A673 (cell line): Measurements from ENCODE around the gene MGAT3. TPM values are rescaled to one million over a fixed set of nuclear protein-coding genes. Genes with fewer than 3 reads are reported as not detected.

Experiments used
- BruUV-seq: library from RNA; stranded (reverse); fragments of 400-500 nt; replicated peaks from 2 replicates; lab custom pipeline; 2021; lab: Mats Ljungman, UMichigan
- CTCF ChIA-PET: fragments of 300-600 bp; sonication (Branson Sonifier 250); formaldehyde crosslinking; loops from one replicate; lab custom pipeline; 2022; ENCODE audit warnings: antibody characterized with exemption; lab: Charles Lee
- POLR2A ChIA-PET: fragments of 300-600 bp; sonication (Branson Sonifier 250); formaldehyde crosslinking; loops from one replicate; lab custom pipeline; 2022; ENCODE audit warnings: antibody characterized with exemption; ENCODE audit not compliant: low non-redundant PET; lab: Charles Lee
- DNase-seq: peaks from one replicate; pipeline ENCODE4 v3.0.0-alpha.2; 2015; ENCODE audit warnings: low spot score
- H3K27ac ChIP-seq: fragments of 200-600 bp; sonication (generic); 2 replicates; pipeline ENCODE4 v1.5.1; 2016; ENCODE audit warnings: mixed run types, low read depth, mild to moderate bottlenecking, mixed read lengths, antibody characterized with exemption, low read length; ENCODE audit not compliant: poor library complexity, severe bottlenecking
- H3K27me3 ChIP-seq: fragments of 200-600 bp; sonication (generic); replicated peaks from 2 replicates; pipeline ENCODE4 v1.6.1; 2017; ENCODE audit warnings: mixed run types, low read depth, mild to moderate bottlenecking, mixed read lengths, antibody characterized with exemption, low read length; ENCODE audit not compliant: insufficient read depth, poor library complexity
- H3K36me3 ChIP-seq: fragments of 200-600 bp; sonication (generic); 2 replicates; pipeline ENCODE4 v1.6.1; 2016; ENCODE audit warnings: mixed run types, mild to moderate bottlenecking, mixed read lengths, antibody characterized with exemption, low read length; ENCODE audit not compliant: insufficient read depth, poor library complexity, severe bottlenecking
- H3K4me1 ChIP-seq: fragments of 200-600 bp; sonication (generic); 2 replicates; pipeline ENCODE4 v1.6.1; 2017; ENCODE audit warnings: mixed run types, mild to moderate bottlenecking, mixed read lengths, antibody characterized with exemption, low read length; ENCODE audit not compliant: insufficient read depth, poor library complexity, severe bottlenecking
- H3K4me3 ChIP-seq: fragments of 200-600 bp; sonication (generic); 2 replicates; pipeline ENCODE4 v1.5.1; 2016; ENCODE audit warnings: low read depth, mixed run types, mild to moderate bottlenecking, mixed read lengths, low read length; ENCODE audit not compliant: poor library complexity, severe bottlenecking
- H3K9me3 ChIP-seq: fragments of 200-600 bp; sonication (generic); 2 replicates; pipeline ENCODE4 v1.6.1; 2016; ENCODE audit warnings: mixed run types, low read depth, mild to moderate bottlenecking, mixed read lengths, antibody characterized with exemption, low read length; ENCODE audit not compliant: poor library complexity, severe bottlenecking
- CTCF ChIP-seq: fragments of 300-800, 200-600 bp; sonication (generic); conservative IDR thresholded peaks from 2 replicates; pipeline ENCODE4 v1.5.1; 2017; ENCODE audit warnings: low read depth, mild to moderate bottlenecking, antibody characterized with exemption, low read length, moderate library complexity, mixed read lengths
- EZH2 ChIP-seq: fragments of 200-600 bp; sonication (generic); IDR thresholded peaks from 2 replicates; pipeline ENCODE4 v1.6.1; 2017; ENCODE audit warnings: borderline replicate concordance, low read depth, mild to moderate bottlenecking, mixed read lengths, antibody characterized with exemption, low read length; ENCODE audit not compliant: poor library complexity, severe bottlenecking
- intact Hi-C: fragments of 100-400 bp; cut with micrococcal nuclease; formaldehyde crosslinking; loops from one replicate; pipeline ENCODE4 v1.10.0; 2022; ENCODE audit not compliant: unreplicated experiment
- total RNA-seq: library from RNA; stranded (reverse); gene quantifications from 2 replicates; pipeline ENCODE4 v1.2.3, GENCODE V29; 2021

MGAT3 gene
- total RNA-seq, 1 experiment from 2014 or later: 2.7 TPM

- BruUV-seq: no TSS peak
- H3K4me1 ChIP-seq: no peaks in the 10 kb centered on the region
- intact Hi-C loops: no loop called here
- TF ChIP-seq CTCF: no peak
- TF ChIP-seq EZH2: no peak
- H3K27ac ChIP-seq: no peak overlapping the region
- no peak for DNase-seq
- no peak overlapping the region for H3K4me3 ChIP-seq
- peaks cover 85% of the 10 kb centered on the region for H3K36me3 ChIP-seq
- POLR2A ChIA-PET: interaction anchor here (0.6 kb wide), 1 partner anchor 18 kb away, joined by 4 read pairs; no protein-coding TSS in a partner anchor
- H3K27me3 ChIP-seq: no peaks in the 10 kb centered on the region
- no peaks in the 10 kb centered on the region for H3K9me3 ChIP-seq
- CTCF ChIA-PET: no interaction called here
These were observed 55.2 kb downstream of the MGAT3 start for GRCh38 chr22:39512026-39512425.

GRCh38 chr22:39513791-39514190, 57.0 kb downstream of the MGAT3 start:
- CTCF ChIA-PET: interaction anchor here (1.4 kb wide), 1 partner anchor 114 kb away, joined by 3 read pairs; the partner anchor contains the start of gene TAB1
- Histone ChIP-seq H3K4me3 (no peak overlapping the region), H3K27ac (no peak overlapping the region), H3K36me3 (peaks cover 79% of the 10 kb centered on the region), H3K9me3 (no peaks in the 10 kb centered on the region), H3K27me3 (no peaks in the 10 kb centered on the region), H3K4me1 (peaks cover 8% of the 10 kb centered on the region)
- intact Hi-C loops: no loop called here
- BruUV-seq: no TSS peak
- no peak for DNase-seq
- TF ChIP-seq CTCF (no peak), EZH2 (no peak)
- POLR2A ChIA-PET: no interaction called here

GRCh38 chr22:39514373-39514973, 57.7 kb downstream of the MGAT3 start:
- intact Hi-C loops: no loop called here
- Histone ChIP-seq H3K4me1 (peaks cover 13% of the 10 kb centered on the region), H3K36me3 (peaks cover 75% of the 10 kb centered on the region), H3K27ac (no peak overlapping the region), H3K4me3 (no peak overlapping the region), H3K27me3 (no peaks in the 10 kb centered on the region), H3K9me3 (no peaks in the 10 kb centered on the region)
- TSS peak; percentile 13 for BruUV-seq
- ChIA-PET POLR2A (interaction anchor here (0.7 kb wide), 1 partner anchor 10 kb away, joined by 3 read pairs; no protein-coding TSS in a partner anchor), CTCF (interaction anchor here (0.6 to 1.4 kb wide), 4 partner anchors 12 to 270 kb away, joined by 3 to 4 read pairs (median 4); partner anchors contain the start of genes MIEF1, PDGFB and TAB1)
- DNase-seq: peak; percentile 68
- TF ChIP-seq CTCF (peak; percentile 87), EZH2 (no peak)
